K562 (cell line): Measurements from ENCODE around the gene NT5DC2. TPM values are rescaled to one million over a fixed set of nuclear protein-coding genes. Genes with fewer than 3 reads are reported as not detected.

Source experiments
- ATAC-seq: fragments of 200-7000 bp; cut with Tn5 transposase; 3 replicates; pipeline ENCODE4 v1.9.1; 2020; ENCODE audit warnings: moderate library complexity
- BruUV-seq: library from RNA; stranded (reverse); fragments of 400-500 nt; replicated peaks from 2 replicates; lab custom pipeline; 2021; lab: Mats Ljungman, UMichigan
- CTCF ChIA-PET: fragments of 300-600 bp; formaldehyde crosslinking; extraction: SDS; loops from one replicate; lab custom pipeline; 2021; ENCODE audit warnings: low intra/inter-chr PET ratio; lab: Yijun Ruan, JAX
- POLR2A ChIA-PET: fragments of 300-600, 350-650 bp; sonication (Branson Sonifier 250); formaldehyde crosslinking; extraction: SDS; loops from one replicate; lab custom pipeline; 2021; ENCODE audit warnings: antibody characterized with exemption, inconsistent platforms; lab: Yijun Ruan, JAX
- DNase-seq, 4 experiments: peaks; one replicate each; pipeline versions ENCODE4 v3.0.0 to v3.0.0-alpha.2; 2011 to 2018; ENCODE audit warnings: low spot score in 3 of 4, mixed read lengths in 3 of 4; ENCODE audit errors: extremely low read depth in 1 of 4
- FAIRE-seq: peaks from 2 replicates; lab custom pipeline; 2011; peaks lifted over from hg19 to GRCh38; lab: Jason Lieb, UNC
- H2AFZ ChIP-seq: 2 replicates; pipeline ENCODE4 v1.6.0; 2011; ENCODE audit warnings: low read depth, low read length, control low read depth, inconsistent platforms
- H3K27ac ChIP-seq: fragments of 200-600 bp; 3 replicates; pipeline ENCODE4 v1.8.0; 2011; ENCODE audit warnings: low read depth, mild to moderate bottlenecking, control low read depth, inconsistent platforms, low read length, moderate library complexity, mixed read lengths; ENCODE audit errors: extremely low read depth
- H3K27me3 ChIP-seq, 2 experiments: fragments of 300-600 bp in 1 of 2; 2 replicates in 1 of 2; 3 replicates in 1 of 2; pipeline versions ENCODE4 v1.6.0 to v1.8.0; 2011; ENCODE audit warnings: inconsistent platforms in 2 of 2, low read length in 2 of 2, mild to moderate bottlenecking in 1 of 2, mixed read lengths in 1 of 2, moderate library complexity in 1 of 2; ENCODE audit not compliant: control insufficient read depth in 2 of 2, insufficient read depth in 2 of 2
- H3K36me3 ChIP-seq: fragments of 300-600 bp; 3 replicates; pipeline ENCODE4 v1.8.0; 2011; ENCODE audit warnings: mild to moderate bottlenecking, low read length, inconsistent platforms; ENCODE audit not compliant: control insufficient read depth, insufficient read depth
- H3K4me1 ChIP-seq, 2 experiments: fragments of 200-600 bp in 1 of 2; replicated peaks in 1 of 2; 2 replicates in 1 of 2; 3 replicates in 1 of 2; pipeline versions ENCODE4 v1.5.1 to v1.8.0; 2011; ENCODE audit warnings: inconsistent platforms in 2 of 2, low read length in 2 of 2, mild to moderate bottlenecking in 1 of 2, mixed read lengths in 1 of 2, moderate library complexity in 1 of 2; ENCODE audit not compliant: control insufficient read depth in 2 of 2, insufficient read depth in 2 of 2
- H3K4me2 ChIP-seq: 2 replicates; pipeline ENCODE4 v1.6.1; 2011; ENCODE audit warnings: low read length, control low read depth, inconsistent platforms, mixed read lengths; ENCODE audit not compliant: insufficient read depth
- H3K4me3 ChIP-seq: fragments of 200-600 bp; sonication (generic), shearing (Covaris generic); 2 replicates; pipeline ENCODE4 v1.5.1; 2016; ENCODE audit warnings: control low read depth, inconsistent platforms
- H3K79me2 ChIP-seq: fragments of 200-600 bp; 3 replicates; pipeline ENCODE4 v1.8.0; 2011; ENCODE audit warnings: low read length, inconsistent platforms; ENCODE audit not compliant: control insufficient read depth, insufficient read depth
- H3K9ac ChIP-seq, 2 experiments: 2 replicates each; pipeline versions ENCODE4 v1.6.0 to v1.6.1; 2011; ENCODE audit warnings: low read depth in 2 of 2, low read length in 2 of 2, control low read depth in 1 of 2, inconsistent platforms in 1 of 2, mild to moderate bottlenecking in 1 of 2, mixed read lengths in 1 of 2; ENCODE audit not compliant: insufficient read depth in 1 of 2
- H3K9me1 ChIP-seq: one replicate; pipeline ENCODE4 v1.6.0; 2011; ENCODE audit warnings: inconsistent platforms, mild to moderate bottlenecking, low read length, moderate library complexity; ENCODE audit not compliant: control insufficient read depth, insufficient read depth
- H3K9me3 ChIP-seq: replicated peaks from 2 replicates; pipeline ENCODE4 v1.5.1; 2011; ENCODE audit warnings: low read depth, low read length, inconsistent platforms; ENCODE audit not compliant: control insufficient read depth, insufficient read depth
- H4K20me1 ChIP-seq: replicated peaks from 2 replicates; pipeline ENCODE4 v1.6.1; 2011; ENCODE audit warnings: low read length, inconsistent platforms, mixed read lengths; ENCODE audit not compliant: control insufficient read depth, insufficient read depth
- ATF6 ChIP-seq: sonication (generic); formaldehyde crosslinking; IDR thresholded peaks from 2 replicates; pipeline ENCODE4 v1.4.0; 2020; ENCODE audit warnings: mild to moderate bottlenecking, missing genetic modification reagents
- EGR1 ChIP-seq: fragments of 450-650 bp; conservative IDR thresholded peaks from 2 replicates; pipeline ENCODE4 v1.6.1; 2017; ENCODE audit warnings: mild to moderate bottlenecking
- FOXA3 ChIP-seq, 2 experiments: fragments of 450-650 bp in 1 of 2; sonication (generic) in 1 of 2; formaldehyde crosslinking; IDR thresholded peaks in 1 of 2; conservative IDR thresholded peaks in 1 of 2; 2 replicates each; pipeline versions ENCODE4 v1.4.0 to v1.8.0; 2020 to 2022; ENCODE audit warnings: mild to moderate bottlenecking in 2 of 2, missing genetic modification reagents in 1 of 2
- MTA3 ChIP-seq: fragments of 450-650 bp; formaldehyde crosslinking; IDR thresholded peaks from 2 replicates; pipeline ENCODE4 v1.6.1; 2017; ENCODE audit warnings: mild to moderate bottlenecking, borderline replicate concordance
- PML ChIP-seq: IDR thresholded peaks from 2 replicates; pipeline ENCODE4 v1.6.1; 2012; ENCODE audit warnings: low read length, inconsistent platforms
- SNRNP70 ChIP-seq: fragments of 200-400 bp; formaldehyde crosslinking; optimal IDR thresholded peaks from 2 replicates; pipeline ENCODE3; 2017; ENCODE audit warnings: low read depth, low read length
- TCF7L2 ChIP-seq: fragments of 150-350 bp; IDR thresholded peaks from 2 replicates; pipeline ENCODE4 v1.6.1; 2016; ENCODE audit warnings: low read depth, mild to moderate bottlenecking, low read length, moderate library complexity
- ZBTB43 ChIP-seq: sonication (generic); formaldehyde crosslinking; IDR thresholded peaks from 2 replicates; pipeline ENCODE4 v1.8.0; 2023; ENCODE audit warnings: mild to moderate bottlenecking, missing genetic modification reagents
- ZEB2 ChIP-seq: fragments of 450-650 bp; IDR thresholded peaks from 2 replicates; pipeline ENCODE4 v1.6.1; 2016
- ZNF507 ChIP-seq: conservative IDR thresholded peaks from 2 replicates; pipeline ENCODE4 v1.6.1; 2017; ENCODE audit warnings: missing genetic modification characterization, missing compliant biosample characterization
- ZNF830 ChIP-seq: fragments of 250-450 bp; sonication (Bioruptor Pico); IDR thresholded peaks from 2 replicates; pipeline ENCODE4 v1.5.0; 2021; ENCODE audit warnings: mild to moderate bottlenecking
- ZSCAN32 ChIP-seq: fragments of 450-650 bp; formaldehyde crosslinking; IDR thresholded peaks from 2 replicates; pipeline ENCODE4 v1.4.0; 2020; ENCODE audit warnings: mild to moderate bottlenecking, moderate library complexity
- WGBS: fragments of 100-300 bp; shearing (Covaris generic); methylation state at CpG from one replicate; pipeline ENCODE4 v1.1.6; 2016; ENCODE audit warnings: low coverage, mixed read lengths; ENCODE audit not compliant: insufficient coverage; ENCODE audit errors: missing lambda C conversion rate; 5-methylcytosine and 5-hydroxymethylcytosine counted together
- in situ Hi-C: fragments of 300-500 bp; cut with MboI; formaldehyde crosslinking; loops from 4 replicates; pipeline ENCODE4 v1.15.0; 2018; ENCODE audit warnings: inconsistent platforms, mixed read lengths
- intact Hi-C: fragments of 100-400 bp; cut with micrococcal nuclease; formaldehyde crosslinking; loops from 2 replicates; pipeline ENCODE4 v1.14.2; 2022
- polyA plus RNA-seq, 8 experiments: library from polyadenylated mRNA; depleted of rRNA in 4 of 8; stranded (reverse) in 5 of 8; unstranded in 3 of 8; fragments of >200 nt; fragmentation: Nextera tagmentation in 2 of 8; fragmentation: Illumina TruSeq in 1 of 8; extraction: Ambion mirVana in 2 of 8; extraction: Trizol in 1 of 8; gene quantifications; 2 replicates each; pipeline versions ENCODE4 v1.2.1 to v1.2.3, GENCODE V29; 2011 to 2014; ENCODE audit warnings: inconsistent platforms in 1 of 8, missing spikeins in 1 of 8
- total RNA-seq, 7 experiments: library from RNA; depleted of rRNA in 6 of 7; stranded (reverse); fragments of >200 nt in 6 of 7; fragmentation: Illumina TruSeq in 2 of 7; extraction: Trizol in 2 of 7; gene quantifications; 2 replicates each; pipeline versions ENCODE4 v1.2.1 to v1.2.3, GENCODE V29; 2011 to 2021; ENCODE audit warnings: low replicate concordance in 1 of 7
- TF ChIP-seq, protein P1 (sequence below): fragments of 450-650 bp; IDR thresholded peaks from one replicate; pipeline ENCODE4 v1.6.1; 2018; ENCODE audit warnings: mild to moderate bottlenecking, moderate library complexity; ENCODE audit not compliant: partially characterized antibody
- TF ChIP-seq, protein P2 (sequence below): fragments of 250-450 bp; sonication (Bioruptor Pico); IDR thresholded peaks from 2 replicates; pipeline ENCODE4 v1.5.0; 2022; ENCODE audit warnings: mild to moderate bottlenecking

Gene NT5DC2
- total and polyA plus RNA-seq, 9 of the 15 experiments (the other 6 are each of a cell fraction or from before 2014, with no cell fraction given): 25.6 to 168 (median 122) TPM

- FAIRE-seq (no peak), DNase-seq (no peak), ATAC-seq (no peak)
- Histone ChIP-seq H3K9me3 (no peaks in the 10 kb centered on the region), H3K36me3 (peaks cover 31% of the 10 kb centered on the region; the same call in 2 of the 3 replicates), H3K4me2 (no peak overlapping the region), H3K79me2 (no peaks in the 10 kb centered on the region), H3K4me3 (no peak overlapping the region), H4K20me1 (no peaks in the 10 kb centered on the region; the same call in 1 of the 2 replicates), H3K27me3 (no peaks in the 10 kb centered on the region), H3K9me1 (no peaks in the 10 kb centered on the region), H2AFZ (no peak overlapping the region), H3K9ac (no peak overlapping the region; a peak in 1 of 4 replicates), H3K27ac (no peak overlapping the region), H3K4me1 (peaks cover 5 to 39% of the 10 kb centered on the region in 2 experiments; a peak in 3 of 5 replicates)
- intact Hi-C loops (no loop called here), in situ Hi-C loops (no loop called here)
- 79% methylated on average over 4 of the region's 7 CpGs for WGBS
- CTCF ChIA-PET: no interaction called here
- POLR2A ChIA-PET: interaction anchor here (0.6 to 1.0 kb wide), 2 partner anchors 48 to 407 kb away, joined by 3 to 4 read pairs; no protein-coding TSS in a partner anchor
- no TSS peak for BruUV-seq
- no peak for TF ChIP-seq TCF7L2
- TF ChIP-seq MTA3: no peak
- no peak for TF ChIP-seq ZBTB43 (CRISPR knock-in tag)
- TF ChIP-seq, protein P1, sequence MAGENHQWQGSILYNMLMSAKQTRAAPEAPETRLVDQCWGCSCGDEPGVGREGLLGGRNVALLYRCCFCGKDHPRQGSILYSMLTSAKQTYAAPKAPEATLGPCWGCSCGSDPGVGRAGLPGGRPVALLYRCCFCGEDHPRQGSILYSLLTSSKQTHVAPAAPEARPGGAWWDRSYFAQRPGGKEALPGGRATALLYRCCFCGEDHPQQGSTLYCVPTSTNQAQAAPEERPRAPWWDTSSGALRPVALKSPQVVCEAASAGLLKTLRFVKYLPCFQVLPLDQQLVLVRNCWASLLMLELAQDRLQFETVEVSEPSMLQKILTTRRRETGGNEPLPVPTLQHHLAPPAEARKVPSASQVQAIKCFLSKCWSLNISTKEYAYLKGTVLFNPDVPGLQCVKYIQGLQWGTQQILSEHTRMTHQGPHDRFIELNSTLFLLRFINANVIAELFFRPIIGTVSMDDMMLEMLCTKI: no peak
- no peak for TF ChIP-seq ZSCAN32 (CRISPR knock-in tag)
- no peak for TF ChIP-seq ZNF830 (CRISPR knock-in tag)
- TF ChIP-seq ZNF507 (tag): no peak
- no peak for TF ChIP-seq SNRNP70
- no peak for TF ChIP-seq EGR1
- no peak for TF ChIP-seq ATF6 (CRISPR knock-in tag)
- TF ChIP-seq ZEB2: no peak
- TF ChIP-seq FOXA3 (CRISPR knock-in tag; conservative IDR thresholded peaks at IDR 0.05 in 1 of 2, IDR thresholded peaks at IDR 0.05 in 1 of 2): no peak
- TF ChIP-seq PML: no peak
- TF ChIP-seq, protein P2, sequence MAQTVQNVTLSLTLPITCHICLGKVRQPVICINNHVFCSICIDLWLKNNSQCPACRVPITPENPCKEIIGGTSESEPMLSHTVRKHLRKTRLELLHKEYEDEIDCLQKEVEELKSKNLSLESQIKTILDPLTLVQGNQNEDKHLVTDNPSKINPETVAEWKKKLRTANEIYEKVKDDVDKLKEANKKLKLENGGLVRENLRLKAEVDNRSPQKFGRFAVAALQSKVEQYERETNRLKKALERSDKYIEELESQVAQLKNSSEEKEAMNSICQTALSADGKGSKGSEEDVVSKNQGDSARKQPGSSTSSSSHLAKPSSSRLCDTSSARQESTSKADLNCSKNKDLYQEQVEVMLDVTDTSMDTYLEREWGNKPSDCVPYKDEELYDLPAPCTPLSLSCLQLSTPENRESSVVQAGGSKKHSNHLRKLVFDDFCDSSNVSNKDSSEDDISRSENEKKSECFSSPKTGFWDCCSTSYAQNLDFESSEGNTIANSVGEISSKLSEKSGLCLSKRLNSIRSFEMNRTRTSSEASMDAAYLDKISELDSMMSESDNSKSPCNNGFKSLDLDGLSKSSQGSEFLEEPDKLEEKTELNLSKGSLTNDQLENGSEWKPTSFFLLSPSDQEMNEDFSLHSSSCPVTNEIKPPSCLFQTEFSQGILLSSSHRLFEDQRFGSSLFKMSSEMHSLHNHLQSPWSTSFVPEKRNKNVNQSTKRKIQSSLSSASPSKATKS (CRISPR knock-in tag): no peak
Observed at GRCh38 chr3:52494445-52494844, 39.2 kb downstream of the NT5DC2 start.
